IMR-90 (cell line): ENCODE results near the gene GPSM3. TPM values are rescaled to one million over a fixed set of nuclear protein-coding genes. Genes with fewer than 3 reads are reported as not detected.

Experiments used
- ATAC-seq: fragments of 200-7000 bp; cut with Tn5 transposase; 2 replicates; pipeline ENCODE4 v1.9.1; 2020; ENCODE audit warnings: low read depth, mild to moderate bottlenecking, moderate library complexity
- BruUV-seq: library from RNA; stranded (reverse); fragments of 400-500 nt; replicated peaks from 2 replicates; lab custom pipeline; 2021; lab: Mats Ljungman, UMichigan
- CTCF ChIA-PET: fragments of 300-600 bp; formaldehyde crosslinking; extraction: SDS; loops from one replicate; lab custom pipeline; 2021; ENCODE audit warnings: antibody characterized with exemption; lab: Yijun Ruan, JAX
- POLR2A ChIA-PET: fragments of 300-600 bp; sonication (Branson Sonifier 250); formaldehyde crosslinking; loops from one replicate; lab custom pipeline; 2022; ENCODE audit warnings: antibody characterized with exemption; ENCODE audit not compliant: unreplicated experiment; lab: Charles Lee
- DNase-seq: peaks from one replicate; pipeline ENCODE4 v3.0.0; 2013
- H2AFZ ChIP-seq: replicated peaks from 2 replicates; pipeline ENCODE3; 2013; ENCODE audit warnings: low read length, mild to moderate bottlenecking; ENCODE audit not compliant: poor library complexity
- H2AK5ac ChIP-seq: 2 replicates; pipeline ENCODE4 v1.6.1; 2013; ENCODE audit warnings: low read depth, low read length, inconsistent platforms
- H2AK9ac ChIP-seq: replicated peaks from 2 replicates; pipeline ENCODE3; 2013; ENCODE audit warnings: mild to moderate bottlenecking, low read depth, low read length, moderate library complexity; ENCODE audit not compliant: poor library complexity
- H2BK120ac ChIP-seq: 2 replicates; pipeline ENCODE4 v1.6.1; 2013; ENCODE audit warnings: low read depth, low read length, inconsistent platforms
- H2BK15ac ChIP-seq: 3 replicates; pipeline ENCODE4 v1.6.1; 2013; ENCODE audit warnings: low read depth, low read length, inconsistent platforms
- H2BK20ac ChIP-seq: 2 replicates; pipeline ENCODE4 v1.6.1; 2013; ENCODE audit warnings: low read depth, mild to moderate bottlenecking, inconsistent platforms, low read length, moderate library complexity
- H2BK5ac ChIP-seq: 2 replicates; pipeline ENCODE4 v1.6.1; 2013; ENCODE audit warnings: mild to moderate bottlenecking, low read depth, low read length, inconsistent platforms; ENCODE audit not compliant: poor library complexity, severe bottlenecking
- H3K14ac ChIP-seq: replicated peaks from 2 replicates; pipeline ENCODE4 v1.6.1; 2013; ENCODE audit warnings: low read depth, low read length, inconsistent platforms
- H3K18ac ChIP-seq: 2 replicates; pipeline ENCODE4 v1.6.1; 2013; ENCODE audit warnings: low read depth, low read length, control low read depth
- H3K23ac ChIP-seq: 2 replicates; pipeline ENCODE4 v1.6.1; 2013; ENCODE audit warnings: low read depth, low read length, inconsistent platforms
- H3K27ac ChIP-seq: 2 replicates; pipeline ENCODE4 v1.5.1; 2013; ENCODE audit warnings: mild to moderate bottlenecking, control low read depth, low read length; ENCODE audit not compliant: insufficient read depth
- H3K27me3 ChIP-seq: 2 replicates; pipeline ENCODE4 v1.6.1; 2013; ENCODE audit warnings: low read length; ENCODE audit not compliant: control insufficient read depth, insufficient read depth
- H3K36me3 ChIP-seq: 2 replicates; pipeline ENCODE4 v1.6.1; 2013; ENCODE audit warnings: low read length, mixed read lengths; ENCODE audit not compliant: control insufficient read depth, insufficient read depth
- H3K4ac ChIP-seq: 2 replicates; pipeline ENCODE4 v1.6.1; 2013; ENCODE audit warnings: low read depth, low read length, inconsistent platforms
- H3K4me1 ChIP-seq: 2 replicates; pipeline ENCODE4 v1.6.1; 2013; ENCODE audit warnings: low read length, mixed read lengths; ENCODE audit not compliant: control insufficient read depth, insufficient read depth
- H3K4me2 ChIP-seq: 2 replicates; pipeline ENCODE4 v1.6.1; 2013; ENCODE audit warnings: low read depth, mild to moderate bottlenecking, control low read depth, low read length, moderate library complexity
- H3K4me3 ChIP-seq: 2 replicates; pipeline ENCODE4 v1.5.1; 2013; ENCODE audit warnings: low read depth, mild to moderate bottlenecking, control low read depth, low read length, moderate library complexity; ENCODE audit not compliant: insufficient read depth
- H3K56ac ChIP-seq: 2 replicates; pipeline ENCODE4 v1.6.1; 2013; ENCODE audit warnings: low read length, inconsistent platforms; ENCODE audit not compliant: insufficient read depth; ENCODE audit errors: extremely low read depth
- H3K79me1 ChIP-seq, 2 experiments: 2 replicates each; pipeline ENCODE4 v1.6.1; 2013; ENCODE audit warnings: low read length in 2 of 2, inconsistent platforms in 1 of 2, low read depth in 1 of 2
- H3K9ac ChIP-seq: 2 replicates; pipeline ENCODE4 v1.6.1; 2013; ENCODE audit warnings: low read depth, low read length, control low read depth
- H3K9me1 ChIP-seq: 2 replicates; pipeline ENCODE4 v1.6.1; 2013; ENCODE audit warnings: low read length, inconsistent platforms; ENCODE audit not compliant: insufficient read depth
- H3K9me3 ChIP-seq: 2 replicates; pipeline ENCODE4 v1.6.1; 2013; ENCODE audit warnings: low read length; ENCODE audit not compliant: control insufficient read depth, insufficient read depth
- H4K20me1 ChIP-seq: 2 replicates; pipeline ENCODE4 v1.6.1; 2013; ENCODE audit warnings: low read length, inconsistent platforms; ENCODE audit not compliant: insufficient read depth
- H4K5ac ChIP-seq: 2 replicates; pipeline ENCODE4 v1.6.1; 2013; ENCODE audit warnings: mild to moderate bottlenecking, low read depth, low read length, control low read depth
- H4K8ac ChIP-seq, 2 experiments: 2 replicates each; pipeline ENCODE4 v1.6.1; 2013; ENCODE audit warnings: low read depth in 2 of 2, low read length in 2 of 2, control low read depth in 1 of 2, inconsistent platforms in 1 of 2
- H4K91ac ChIP-seq: 2 replicates; pipeline ENCODE4 v1.6.1; 2013; ENCODE audit warnings: low read depth, low read length, inconsistent platforms; ENCODE audit not compliant: insufficient read depth
- BHLHE40 ChIP-seq: fragments of 150-350 bp; IDR thresholded peaks from 2 replicates; pipeline ENCODE4 v1.6.1; 2016; ENCODE audit warnings: mild to moderate bottlenecking, low read depth, low read length
- CEBPB ChIP-seq: IDR thresholded peaks from 2 replicates; pipeline ENCODE4 v1.6.1; 2012; ENCODE audit warnings: low read depth, low read length, improper control_type of control experiment
- CHD1 ChIP-seq: IDR thresholded peaks from 2 replicates; pipeline ENCODE4 v1.6.1; 2012; ENCODE audit warnings: low read depth, low read length, improper control_type of control experiment
- FOS ChIP-seq: fragments of 150-350 bp; IDR thresholded peaks from 2 replicates; pipeline ENCODE4 v1.6.1; 2016; ENCODE audit warnings: low read depth, low read length
- MAFK ChIP-seq: IDR thresholded peaks from 2 replicates; pipeline ENCODE4 v1.6.1; 2012; ENCODE audit warnings: low read depth, low read length, improper control_type of control experiment
- MAZ ChIP-seq: IDR thresholded peaks from 2 replicates; pipeline ENCODE4 v1.6.1; 2012; ENCODE audit warnings: low read depth, mild to moderate bottlenecking, low read length, improper control_type of control experiment, moderate library complexity, borderline replicate concordance
- MXI1 ChIP-seq: IDR thresholded peaks from 2 replicates; pipeline ENCODE4 v1.6.1; 2012; ENCODE audit warnings: low read depth, mild to moderate bottlenecking, low read length, moderate library complexity, borderline replicate concordance
- NFE2L2 ChIP-seq: fragments of 150-350 bp; IDR thresholded peaks from 2 replicates; pipeline ENCODE4 v1.6.1; 2016; ENCODE audit warnings: low read depth, mild to moderate bottlenecking, low read length
- POLR2A ChIP-seq: IDR thresholded peaks from 2 replicates; pipeline ENCODE4 v1.6.1; 2012; ENCODE audit warnings: mild to moderate bottlenecking, low read depth, low read length
- RAD21 ChIP-seq: IDR thresholded peaks from 2 replicates; pipeline ENCODE4 v1.6.1; 2012; ENCODE audit warnings: low read length, improper control_type of control experiment
- RCOR1 ChIP-seq: IDR thresholded peaks from 2 replicates; pipeline ENCODE4 v1.6.1; 2012; ENCODE audit warnings: mild to moderate bottlenecking, low read length, improper control_type of control experiment; ENCODE audit not compliant: insufficient replicate concordance
- RFX5 ChIP-seq: IDR thresholded peaks from 2 replicates; pipeline ENCODE4 v1.8.0; 2012; ENCODE audit warnings: low read depth, mild to moderate bottlenecking, low read length, moderate library complexity
- SMC3 ChIP-seq: fragments of 150-350 bp; IDR thresholded peaks from 2 replicates; pipeline ENCODE4 v1.6.1; 2016; ENCODE audit warnings: low read depth, mild to moderate bottlenecking, antibody characterized with exemption, low read length, moderate library complexity
- USF2 ChIP-seq: fragments of 150-350 bp; IDR thresholded peaks from 2 replicates; pipeline ENCODE4 v1.6.1; 2017; ENCODE audit warnings: mild to moderate bottlenecking, antibody characterized with exemption, low read length, low read depth
- WGBS, 2 experiments: methylation state at CpG; one replicate each; pipeline versions ENCODE4 v1.1.5 to v1.1.7; 2013; ENCODE audit warnings: missing lambda C conversion rate in 2 of 2; ENCODE audit not compliant: insufficient read length in 1 of 2; ENCODE audit errors: extremely low coverage in 2 of 2; 5-methylcytosine and 5-hydroxymethylcytosine counted together
- dilution Hi-C: fragments of 300-500 bp; cut with HindIII; formaldehyde crosslinking; loops from one replicate; pipeline ENCODE4 v1.14.3; 2018; ENCODE audit warnings: low sequenced_read_pairs; ENCODE audit not compliant: unreplicated experiment
- in situ Hi-C: fragments of 300-500 bp; cut with MboI; formaldehyde crosslinking; loops from 3 replicates; pipeline ENCODE4 v1.14.3; 2019; ENCODE audit warnings: low sequenced_read_pairs, inconsistent platforms, mixed read lengths
- intact Hi-C: fragments of 100-400 bp; cut with micrococcal nuclease; formaldehyde crosslinking; loops from 2 replicates; pipeline ENCODE4 v1.10.0; 2022
- polyA plus RNA-seq, 3 experiments: library from polyadenylated mRNA; depleted of rRNA; stranded (reverse); fragments of >200 nt; gene quantifications; 2 replicates each; pipeline ENCODE4 v1.2.3, GENCODE V29; 2012; ENCODE audit warnings: low replicate concordance in 1 of 3
- total RNA-seq: library from RNA; depleted of rRNA; stranded (reverse); fragments of >200 nt; gene quantifications from 2 replicates; pipeline ENCODE4 v1.2.3, GENCODE V29; 2012
- TF ChIP-seq, protein P1 (sequence below): fragments of 150-350 bp; IDR thresholded peaks from 2 replicates; pipeline ENCODE4 v1.6.1; 2016; ENCODE audit warnings: low read depth, mild to moderate bottlenecking, low read length, moderate library complexity, borderline replicate concordance
- TF ChIP-seq, protein P2 (sequence below): conservative IDR thresholded peaks from 2 replicates; pipeline ENCODE4 v1.5.1; 2012; ENCODE audit warnings: mild to moderate bottlenecking, low read depth, low read length, improper control_type of control experiment

The GPSM3 gene
- total and polyA plus RNA-seq, 2 of the 4 experiments (the other 2 are of a cell fraction): 3.0 to 9.8 TPM

- Histone ChIP-seq H3K4me3 (no peak overlapping the region), H3K4me1 (no peaks in the 10 kb centered on the region), H4K91ac (no peak overlapping the region), H2AK9ac (no peak overlapping the region), H2AK5ac (no peak overlapping the region), H3K4me2 (no peak overlapping the region), H3K9me3 (no peaks in the 10 kb centered on the region), H3K27ac (no peak overlapping the region), H3K27me3 (peaks cover 45% of the 10 kb centered on the region), H3K56ac (no peak overlapping the region), H3K14ac (no peak overlapping the region), H2BK15ac (no peak overlapping the region), H2BK5ac (no peak overlapping the region), H2AFZ (no peak overlapping the region), H3K36me3 (no peaks in the 10 kb centered on the region), H3K4ac (no peak overlapping the region), H4K20me1 (no peaks in the 10 kb centered on the region), H3K9ac (no peak overlapping the region), H3K23ac (no peak overlapping the region), H2BK120ac (no peak overlapping the region), H3K9me1 (no peaks in the 10 kb centered on the region), H2BK20ac (no peak overlapping the region), H3K18ac (no peak overlapping the region), H4K5ac (no peak overlapping the region), H4K8ac (no peak overlapping the region), H3K79me1 (no peaks in the 10 kb centered on the region)
- in situ Hi-C loops: no loop called here
- ATAC-seq (no peak), DNase-seq (no peak)
- TF ChIP-seq POLR2A: no peak
- TF ChIP-seq, protein P1, sequence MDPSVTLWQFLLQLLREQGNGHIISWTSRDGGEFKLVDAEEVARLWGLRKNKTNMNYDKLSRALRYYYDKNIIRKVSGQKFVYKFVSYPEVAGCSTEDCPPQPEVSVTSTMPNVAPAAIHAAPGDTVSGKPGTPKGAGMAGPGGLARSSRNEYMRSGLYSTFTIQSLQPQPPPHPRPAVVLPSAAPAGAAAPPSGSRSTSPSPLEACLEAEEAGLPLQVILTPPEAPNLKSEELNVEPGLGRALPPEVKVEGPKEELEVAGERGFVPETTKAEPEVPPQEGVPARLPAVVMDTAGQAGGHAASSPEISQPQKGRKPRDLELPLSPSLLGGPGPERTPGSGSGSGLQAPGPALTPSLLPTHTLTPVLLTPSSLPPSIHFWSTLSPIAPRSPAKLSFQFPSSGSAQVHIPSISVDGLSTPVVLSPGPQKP: no peak
- TF ChIP-seq NFE2L2: no peak
- no peak for TF ChIP-seq FOS
- no peak for TF ChIP-seq MAZ
- TF ChIP-seq, protein P2, sequence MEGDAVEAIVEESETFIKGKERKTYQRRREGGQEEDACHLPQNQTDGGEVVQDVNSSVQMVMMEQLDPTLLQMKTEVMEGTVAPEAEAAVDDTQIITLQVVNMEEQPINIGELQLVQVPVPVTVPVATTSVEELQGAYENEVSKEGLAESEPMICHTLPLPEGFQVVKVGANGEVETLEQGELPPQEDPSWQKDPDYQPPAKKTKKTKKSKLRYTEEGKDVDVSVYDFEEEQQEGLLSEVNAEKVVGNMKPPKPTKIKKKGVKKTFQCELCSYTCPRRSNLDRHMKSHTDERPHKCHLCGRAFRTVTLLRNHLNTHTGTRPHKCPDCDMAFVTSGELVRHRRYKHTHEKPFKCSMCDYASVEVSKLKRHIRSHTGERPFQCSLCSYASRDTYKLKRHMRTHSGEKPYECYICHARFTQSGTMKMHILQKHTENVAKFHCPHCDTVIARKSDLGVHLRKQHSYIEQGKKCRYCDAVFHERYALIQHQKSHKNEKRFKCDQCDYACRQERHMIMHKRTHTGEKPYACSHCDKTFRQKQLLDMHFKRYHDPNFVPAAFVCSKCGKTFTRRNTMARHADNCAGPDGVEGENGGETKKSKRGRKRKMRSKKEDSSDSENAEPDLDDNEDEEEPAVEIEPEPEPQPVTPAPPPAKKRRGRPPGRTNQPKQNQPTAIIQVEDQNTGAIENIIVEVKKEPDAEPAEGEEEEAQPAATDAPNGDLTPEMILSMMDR: no peak
- TF ChIP-seq RFX5: no peak
- TF ChIP-seq MXI1: no peak
- TF ChIP-seq SMC3: no peak
- no peak for TF ChIP-seq RAD21
- no peak for TF ChIP-seq USF2
- no peak for TF ChIP-seq CEBPB
- no peak for TF ChIP-seq MAFK
- no peak for TF ChIP-seq CHD1
- TF ChIP-seq RCOR1: no peak
- TF ChIP-seq BHLHE40: no peak
- ChIA-PET POLR2A (no interaction called here), CTCF (no interaction called here)
- dilution Hi-C loops: no loop called here
- intact Hi-C loops: no loop called here
- WGBS, 2 experiments: no CpG with 5 or more reads among the region's 4 CpGs
- no TSS peak for BruUV-seq
Observed at GRCh38 chr6:32220021-32220420, 27.6 kb upstream of the GPSM3 start.
